ENCODE data around the gene SLC25A1. TPM values are rescaled to one million over a fixed set of nuclear protein-coding genes. Genes with fewer than 3 reads are reported as not detected.

The SLC25A1 gene
- 115 TPM for polyA plus RNA-seq (2013, experiment 1 of 2)
- polyA plus RNA-seq (2013, experiment 2 of 2), result 128 TPM

- H3K27me3 ChIP-seq (ENCODE audit: insufficient read depth, low read length), result no peaks in the 10 kb centered on the region
- H3K27ac ChIP-seq (ENCODE audit: low read depth, low read length), result peak within 1 kb of the TSS; percentile 73
- H3K9ac ChIP-seq (ENCODE audit: low read depth, low read length), result peak within 1 kb of the TSS; percentile 81
- H3K4me1 ChIP-seq (ENCODE audit: insufficient read depth, low read length), result peaks cover 4% of the 10 kb centered on the region; the same call in 1 of the 2 replicates
- no peaks in the 10 kb centered on the region for H3K9me3 ChIP-seq (ENCODE audit: insufficient read depth, low read depth, low read length)
- H3K4me3 ChIP-seq (ENCODE audit: low read length), result peak within 1 kb of the TSS; percentile 90
- WGBS, result under 1% methylated on average over 86 of the region's 86 CpGs
- peaks cover 12% of the 10 kb centered on the region for H3K36me3 ChIP-seq (ENCODE audit: insufficient read depth, low read length)
These were observed at the start of gene SLC25A1 for GRCh38 chr22:19178657-19179496. TSS of gene SLC25A1 (minus strand) at chr22:19178736. CDS start at chr22:19178673, 63 bp downstream.

DNA sequence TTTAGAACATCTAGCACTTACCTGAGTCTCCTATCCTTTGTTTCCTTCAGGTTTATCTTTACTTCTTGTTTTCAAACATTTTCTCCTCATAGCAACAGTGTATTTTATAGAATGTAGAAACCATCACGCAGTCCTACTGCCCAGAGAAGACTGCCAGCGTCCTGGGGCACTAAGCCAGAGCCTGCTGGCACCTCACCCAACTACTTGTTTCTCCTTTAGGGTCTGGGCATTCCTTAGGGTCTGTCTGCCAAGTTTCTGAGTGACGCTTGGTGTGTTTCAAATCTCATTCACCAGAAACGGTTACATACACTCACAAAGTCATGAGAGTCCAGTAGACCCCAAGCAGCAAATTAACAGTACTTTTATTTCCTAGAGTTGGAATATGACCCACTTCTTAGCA, 49.6 kb upstream of the SLC25A1 start:
- H3K9ac ChIP-seq (ENCODE audit: low read depth, low read length), result no peak overlapping the region
- no peaks in the 10 kb centered on the region for H3K4me1 ChIP-seq (ENCODE audit: insufficient read depth, low read length)
- no peaks in the 10 kb centered on the region for H3K27me3 ChIP-seq (ENCODE audit: insufficient read depth, low read length)
- H3K9me3 ChIP-seq (ENCODE audit: insufficient read depth, low read depth, low read length), result no peaks in the 10 kb centered on the region
- H3K36me3 ChIP-seq (ENCODE audit: insufficient read depth, low read length), result peaks cover 66% of the 10 kb centered on the region
- H3K27ac ChIP-seq (ENCODE audit: low read depth, low read length), result no peak overlapping the region
- no peak overlapping the region for H3K4me3 ChIP-seq (ENCODE audit: low read length)
- WGBS, result 98% methylated on average over 4 of the region's 4 CpGs

DNA sequence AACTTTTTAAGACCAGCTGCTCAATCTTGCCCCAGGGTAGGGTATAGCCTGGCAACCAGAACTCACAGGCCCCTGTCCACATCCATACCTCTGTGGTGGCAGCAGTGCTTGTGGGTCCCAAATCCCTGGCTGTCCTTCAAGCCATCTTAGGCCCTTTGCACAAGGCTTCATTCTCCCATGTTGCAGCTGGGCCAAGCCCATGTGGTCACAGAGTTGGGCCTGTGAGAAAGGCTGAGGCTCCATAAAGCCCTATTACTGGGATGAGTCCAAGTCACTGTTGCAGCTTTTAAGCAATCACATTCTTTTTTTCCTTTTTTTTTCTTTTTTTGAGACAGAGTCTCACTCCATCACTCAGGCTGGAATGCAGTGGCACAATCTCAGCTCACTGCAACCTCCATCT, 47.9 kb upstream of the SLC25A1 start:
- H3K36me3 ChIP-seq (ENCODE audit: insufficient read depth, low read length), result peaks cover 66% of the 10 kb centered on the region
- no peak overlapping the region for H3K9ac ChIP-seq (ENCODE audit: low read depth, low read length)
- no peak overlapping the region for H3K27ac ChIP-seq (ENCODE audit: low read depth, low read length)
- no peaks in the 10 kb centered on the region for H3K9me3 ChIP-seq (ENCODE audit: insufficient read depth, low read depth, low read length)
- H3K4me1 ChIP-seq (ENCODE audit: insufficient read depth, low read length), result no peaks in the 10 kb centered on the region
- H3K4me3 ChIP-seq (ENCODE audit: low read length), result no peak overlapping the region
- no peaks in the 10 kb centered on the region for H3K27me3 ChIP-seq (ENCODE audit: insufficient read depth, low read length)

- Histone ChIP-seq H3K36me3 (ENCODE audit: insufficient read depth, low read length) (peaks cover 73% of the 10 kb centered on the region), H3K4me1 (ENCODE audit: insufficient read depth, low read length) (no peaks in the 10 kb centered on the region), H3K27me3 (ENCODE audit: insufficient read depth, low read length) (no peaks in the 10 kb centered on the region), H3K9me3 (ENCODE audit: insufficient read depth, low read depth, low read length) (no peaks in the 10 kb centered on the region), H3K27ac (ENCODE audit: low read depth, low read length) (no peak overlapping the region), H3K9ac (ENCODE audit: low read depth, low read length) (no peak overlapping the region), H3K4me3 (ENCODE audit: low read length) (no peak overlapping the region)
- WGBS, result 93% methylated on average over 3 of the region's 3 CpGs
These were observed 47.0 kb upstream of the SLC25A1 start for GRCh38 chr22:19225560-19225959.

GRCh38 chr22:19224985-19225384, 46.4 kb upstream of the SLC25A1 start:
- Histone ChIP-seq H3K9ac (ENCODE audit: low read depth, low read length) (no peak overlapping the region), H3K27ac (ENCODE audit: low read depth, low read length) (no peak overlapping the region), H3K9me3 (ENCODE audit: insufficient read depth, low read depth, low read length) (no peaks in the 10 kb centered on the region), H3K27me3 (ENCODE audit: insufficient read depth, low read length) (no peaks in the 10 kb centered on the region), H3K4me1 (ENCODE audit: insufficient read depth, low read length) (no peaks in the 10 kb centered on the region), H3K4me3 (ENCODE audit: low read length) (no peak overlapping the region), H3K36me3 (ENCODE audit: insufficient read depth, low read length) (peaks cover 75% of the 10 kb centered on the region)
- 96% methylated on average over 7 of the region's 7 CpGs for WGBS

GRCh38 chr22:19224557-19224956, 46.0 kb upstream of the SLC25A1 start:
- WGBS, result 88% methylated on average over 5 of the region's 5 CpGs
- no peaks in the 10 kb centered on the region for H3K27me3 ChIP-seq (ENCODE audit: insufficient read depth, low read length)
- H3K36me3 ChIP-seq (ENCODE audit: insufficient read depth, low read length), result peaks cover 76% of the 10 kb centered on the region
- no peak overlapping the region for H3K4me3 ChIP-seq (ENCODE audit: low read length)
- no peaks in the 10 kb centered on the region for H3K4me1 ChIP-seq (ENCODE audit: insufficient read depth, low read length)
- H3K27ac ChIP-seq (ENCODE audit: low read depth, low read length), result no peak overlapping the region
- H3K9ac ChIP-seq (ENCODE audit: low read depth, low read length), result no peak overlapping the region
- H3K9me3 ChIP-seq (ENCODE audit: insufficient read depth, low read depth, low read length), result no peaks in the 10 kb centered on the region

GRCh38 chr22:19223617-19224016, 45.1 kb upstream of the SLC25A1 start:
- Histone ChIP-seq H3K27me3 (ENCODE audit: insufficient read depth, low read length) (no peaks in the 10 kb centered on the region), H3K36me3 (ENCODE audit: insufficient read depth, low read length) (peaks cover 67% of the 10 kb centered on the region), H3K4me3 (ENCODE audit: low read length) (no peak overlapping the region), H3K27ac (ENCODE audit: low read depth, low read length) (no peak overlapping the region), H3K9me3 (ENCODE audit: insufficient read depth, low read depth, low read length) (no peaks in the 10 kb centered on the region), H3K9ac (ENCODE audit: low read depth, low read length) (no peak overlapping the region), H3K4me1 (ENCODE audit: insufficient read depth, low read length) (peaks cover 2% of the 10 kb centered on the region)
- 86% methylated on average over 6 of the region's 6 CpGs for WGBS

DNA sequence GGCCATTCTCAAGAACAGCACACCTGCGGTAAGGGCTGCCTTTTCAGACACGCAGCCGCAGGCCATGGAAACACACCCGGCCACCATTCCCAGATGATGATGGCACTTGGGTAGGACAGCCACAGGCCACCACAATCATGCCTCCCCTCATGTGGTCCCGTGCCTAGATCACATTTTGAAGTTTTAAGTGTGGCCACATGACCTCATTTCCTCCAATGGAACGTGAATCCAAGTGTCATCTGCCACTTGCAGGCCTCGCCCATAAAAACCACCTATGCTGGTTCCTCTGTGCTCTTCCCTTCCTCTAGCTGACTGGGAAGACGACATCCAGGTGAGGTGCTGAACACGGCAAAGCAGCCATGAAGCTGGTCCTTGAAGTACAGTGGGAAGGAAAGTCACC, 44.6 kb upstream of the SLC25A1 start:
- Histone ChIP-seq H3K4me3 (ENCODE audit: low read length) (no peak overlapping the region), H3K36me3 (ENCODE audit: insufficient read depth, low read length) (peaks cover 62% of the 10 kb centered on the region), H3K9ac (ENCODE audit: low read depth, low read length) (no peak overlapping the region), H3K27me3 (ENCODE audit: insufficient read depth, low read length) (no peaks in the 10 kb centered on the region), H3K27ac (ENCODE audit: low read depth, low read length) (no peak overlapping the region), H3K4me1 (ENCODE audit: insufficient read depth, low read length) (peaks cover 7% of the 10 kb centered on the region), H3K9me3 (ENCODE audit: insufficient read depth, low read depth, low read length) (no peaks in the 10 kb centered on the region)
- 95% methylated on average over 9 of the region's 9 CpGs for WGBS

- peaks cover 58% of the 10 kb centered on the region for H3K36me3 ChIP-seq (ENCODE audit: insufficient read depth, low read length)
- 95% methylated on average over 11 of the region's 11 CpGs for WGBS
- H3K27ac ChIP-seq (ENCODE audit: low read depth, low read length), result no peak overlapping the region
These were observed 43.9 kb upstream of the SLC25A1 start for GRCh38 chr22:19222242-19223005.

DNA sequence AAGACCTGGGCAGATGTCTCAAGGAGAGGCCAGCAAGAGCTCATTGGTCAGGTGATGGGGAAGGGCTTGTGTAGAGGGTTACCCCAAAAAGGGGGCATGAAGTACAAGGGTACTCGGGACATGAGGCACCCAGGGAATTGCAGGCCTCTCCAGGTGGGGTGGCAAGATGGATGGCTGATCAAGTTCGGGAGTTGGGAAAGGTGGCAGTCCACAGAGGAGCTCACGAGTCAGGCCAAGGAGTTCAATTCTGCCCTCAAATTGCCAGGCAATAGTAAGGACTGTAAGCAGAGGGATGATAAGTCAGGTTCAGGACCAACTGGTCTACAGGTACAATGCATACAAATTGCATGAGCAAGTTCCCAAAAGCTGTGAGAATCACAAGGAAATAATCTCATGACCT, 42.3 kb upstream of the SLC25A1 start:
- Histone ChIP-seq H3K27ac (ENCODE audit: low read depth, low read length) (no peak overlapping the region), H3K4me1 (ENCODE audit: insufficient read depth, low read length) (peaks cover 12% of the 10 kb centered on the region), H3K4me3 (ENCODE audit: low read length) (no peak overlapping the region), H3K9ac (ENCODE audit: low read depth, low read length) (no peak overlapping the region), H3K9me3 (ENCODE audit: insufficient read depth, low read depth, low read length) (no peaks in the 10 kb centered on the region), H3K36me3 (ENCODE audit: insufficient read depth, low read length) (peaks cover 52% of the 10 kb centered on the region), H3K27me3 (ENCODE audit: insufficient read depth, low read length) (no peaks in the 10 kb centered on the region)
- WGBS, result 92% methylated on average over 3 of the region's 3 CpGs

More at GRCh38 chr22:19222242-19223005, 43.9 kb upstream of the SLC25A1 start:
- Histone ChIP-seq H3K4me3 (ENCODE audit: low read length) (no peak overlapping the region), H3K27me3 (ENCODE audit: insufficient read depth, low read length) (no peaks in the 10 kb centered on the region), H3K9ac (ENCODE audit: low read depth, low read length) (no peak overlapping the region), H3K4me1 (ENCODE audit: insufficient read depth, low read length) (peaks cover 12% of the 10 kb centered on the region), H3K9me3 (ENCODE audit: insufficient read depth, low read depth, low read length) (no peaks in the 10 kb centered on the region)

- no peaks in the 10 kb centered on the region for H3K9me3 ChIP-seq (ENCODE audit: insufficient read depth, low read depth, low read length)
- H3K9ac ChIP-seq (ENCODE audit: low read depth, low read length), result no peak overlapping the region
- H3K4me3 ChIP-seq (ENCODE audit: low read length), result no peak overlapping the region
- peaks cover 25% of the 10 kb centered on the region for H3K4me1 ChIP-seq (ENCODE audit: insufficient read depth, low read length)
- H3K36me3 ChIP-seq (ENCODE audit: insufficient read depth, low read length), result peaks cover 49% of the 10 kb centered on the region
- H3K27ac ChIP-seq (ENCODE audit: low read depth, low read length), result peak overlapping the region; percentile 5; the same call in 1 of the 2 replicates
- H3K27me3 ChIP-seq (ENCODE audit: insufficient read depth, low read length), result no peaks in the 10 kb centered on the region
- WGBS, result 83% methylated on average over 4 of the region's 5 CpGs
These were observed 40.2 kb upstream of the SLC25A1 start for GRCh38 chr22:19218541-19219233.

Data from HUES64 (cell line).